ENCODE data around the gene SPATA6L. TPM values are rescaled to one million over a fixed set of nuclear protein-coding genes. Genes with fewer than 3 reads are reported as not detected.
A peak's percentile ranks its signal among the peaks of the same experiment; 100 is the strongest.

SPATA6L gene
- total and polyA plus RNA-seq, 2 of the 13 experiments (the other 11 are each of a cell fraction or from before 2014, with no cell fraction given), result 1.1 to 1.9 TPM

GRCh38 chr9:4581035-4581760, 85.1 kb downstream of the SPATA6L start:
- TF ChIP-seq ZNF260 (CRISPR knock-in tag; IDR thresholded peaks at IDR 0.05; ENCODE audit: borderline replicate concordance, low read depth) (no peak), TFAP4 (IDR thresholded peaks at IDR 0.05; ENCODE audit: borderline replicate concordance, low read depth) (0 out of 2 replicates have a peak, but pooled peaks have one; percentile 14), ZNF343 (CRISPR knock-in tag; IDR thresholded peaks at IDR 0.05) (no peak), BATF2 (CRISPR knock-in tag; IDR thresholded peaks at IDR 0.05) (no peak), NR2C2 (CRISPR knock-in tag; IDR thresholded peaks at IDR 0.05; ENCODE audit: borderline replicate concordance) (no peak), CEBPZ (IDR thresholded peaks at IDR 0.05; ENCODE audit: low read length) (no peak)
- Histone ChIP-seq H3K4me3 (replicated peaks in 1 of 3; ENCODE audit: insufficient read depth in 1 of 3, low read depth in 2 of 3, low read length in 3 of 3) (no peak overlapping the region), H3K4me1 (ENCODE audit: insufficient read depth, low read length) (peaks cover 25% of the 10 kb centered on the region), H3K9ac (ENCODE audit: insufficient read depth, low read depth, low read length) (no peak overlapping the region), H3K4me2 (ENCODE audit: low read depth, low read length) (no peak overlapping the region), H3K9me3 (ENCODE audit: low read length) (no peaks in the 10 kb centered on the region), H3K27ac (ENCODE audit: extremely low read length, insufficient read depth, low read length) (no peak overlapping the region), H3K36me3 (replicated peaks in 1 of 2; ENCODE audit: control insufficient read depth in 1 of 2, insufficient read depth in 2 of 2, low read length in 2 of 2) (no peaks in the 10 kb centered on the region), H3K79me2 (ENCODE audit: insufficient read depth, low read length) (no peaks in the 10 kb centered on the region), H2AFZ (ENCODE audit: low read length) (no peak overlapping the region), H4K20me1 (ENCODE audit: insufficient read depth, low read length) (no peaks in the 10 kb centered on the region), H3K27me3 (ENCODE audit: control insufficient read depth in 1 of 2, insufficient read depth in 2 of 2, low read length in 2 of 2) (no peaks in the 10 kb centered on the region)
- POLR2A ChIA-PET, result no interaction called here
- DNase-seq (ENCODE audit: low spot score) (no peak), ATAC-seq (peak; percentile 41; the same call in 1 of the 3 replicates), FAIRE-seq (no peak)
- CTCF ChIA-PET (ENCODE audit: low intra/inter-chr PET ratio, low total read pairs), result no interaction called here
- in situ Hi-C loops (cut with HindIII; ENCODE audit: extremely low pct_ligation_motif_present, low pct_unique_long_range_greater_than_20kb) (no loop called here), intact Hi-C loops (cut with micrococcal nuclease; ENCODE audit: unreplicated experiment) (no loop called here)
- BruUV-seq (replicated peaks), result no TSS peak
- WGBS (ENCODE audit: low lambda C conversion rate), result 9% methylated on average over 2 of the region's 2 CpGs

Data from HepG2 (cell line).